GM18861 (cell line): ENCODE measurements around the gene GLYATL3.
"Not testable (repeated sequence)": the region's sequence is repeated elsewhere in the genome, so short reads cannot be mapped to it uniquely, and the experiment has no call there.

Experiments used
- ATAC-seq: cut with Tn5 transposase; IDR thresholded peaks from one replicate; pipeline ENCODE4 v1.9.1; 2021; ENCODE audit not compliant: unreplicated experiment

The GLYATL3 gene

GRCh38 chr6:49499623-49500022 is at the start of gene GLYATL3:
Gene GLYATL3, plus strand, starts transcription at chr6:49499923. Its CDS starts 12,068 bp downstream, at chr6:49511991.
- ATAC-seq = no peak

DNA sequence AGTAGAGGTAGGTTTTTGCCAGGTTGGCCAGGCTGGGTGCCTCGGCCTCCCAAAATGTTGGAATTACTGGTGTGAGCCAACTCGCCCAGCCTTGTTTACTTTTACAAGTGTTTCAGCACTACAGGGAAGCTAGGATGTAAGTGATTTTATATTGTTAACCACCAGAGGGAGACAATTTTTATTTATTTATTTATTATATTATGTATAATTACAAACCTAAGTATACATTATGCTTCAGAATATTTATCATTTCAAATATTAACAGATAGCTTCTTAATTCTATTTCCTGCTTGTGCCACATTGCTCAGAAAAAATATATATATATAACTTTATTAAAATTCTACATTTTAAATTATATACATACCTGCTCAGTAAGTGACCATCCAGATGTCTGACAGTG is 46.5 kb upstream of the GLYATL3 start:
- ATAC-seq = no peak

DNA sequence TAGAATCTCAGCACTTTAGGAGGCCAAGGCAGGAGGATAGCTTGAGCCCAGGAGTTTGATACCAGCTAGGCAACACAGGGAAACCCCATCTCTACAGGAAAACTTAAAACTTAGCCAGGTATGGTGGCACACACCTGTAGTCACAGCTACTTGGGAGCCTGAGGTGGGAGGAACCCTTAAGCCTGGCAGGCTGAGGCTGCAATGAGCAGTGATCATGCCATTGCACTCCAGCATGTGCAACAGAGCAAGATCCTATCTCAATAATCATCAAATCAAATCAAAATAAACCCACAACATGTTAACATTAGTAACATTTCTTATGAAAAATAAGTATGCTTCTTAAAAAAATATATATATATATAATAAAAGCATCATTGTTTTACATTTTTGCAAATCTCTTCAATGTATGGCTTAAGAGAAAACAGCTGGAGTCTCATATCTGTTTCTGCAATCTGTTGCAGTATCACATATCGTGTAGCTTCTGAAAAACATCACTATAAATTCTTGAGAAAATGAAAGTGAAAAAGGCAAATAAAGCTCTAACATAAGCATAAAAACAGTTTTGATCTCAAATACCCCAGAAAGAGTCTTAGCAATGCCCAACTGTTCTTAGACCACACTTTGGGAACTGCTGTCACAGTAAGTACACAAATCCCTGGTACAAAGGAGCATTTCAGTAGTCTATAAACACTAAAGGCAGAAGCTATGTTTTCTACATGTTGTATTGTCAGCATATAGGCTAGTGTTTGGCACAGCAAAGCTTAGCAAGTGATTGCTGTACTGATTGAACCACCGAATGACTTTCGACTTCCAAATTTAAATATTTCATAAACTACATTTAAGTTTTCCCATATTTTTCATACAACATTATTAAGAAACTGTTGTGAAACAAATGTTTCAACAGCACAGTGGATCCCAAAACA is 44.7 kb upstream of the GLYATL3 start:
- ATAC-seq = no peak

DNA sequence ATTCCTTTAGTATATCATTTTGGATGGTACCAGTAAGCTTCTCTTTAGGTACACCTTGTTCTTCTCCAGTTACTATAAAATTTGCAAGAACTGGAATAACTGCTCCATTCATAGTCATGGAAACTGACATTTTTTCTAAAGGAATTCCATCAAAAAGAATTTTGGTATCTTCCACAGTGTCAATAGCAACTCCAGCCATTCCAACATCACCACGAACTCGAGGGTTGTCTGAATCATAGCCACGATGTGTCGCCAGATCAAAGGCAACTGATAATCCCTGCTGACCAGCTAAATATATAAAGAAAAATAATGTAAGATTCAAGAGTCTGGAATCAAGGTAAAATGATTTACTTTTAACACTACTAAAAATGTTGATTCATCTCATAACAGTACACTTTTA is 42.0 kb upstream of the GLYATL3 start:
- no peak for ATAC-seq

- ATAC-seq = no peak
Observed at GRCh38 chr6:49462071-49462470, 37.7 kb upstream of the GLYATL3 start.

DNA sequence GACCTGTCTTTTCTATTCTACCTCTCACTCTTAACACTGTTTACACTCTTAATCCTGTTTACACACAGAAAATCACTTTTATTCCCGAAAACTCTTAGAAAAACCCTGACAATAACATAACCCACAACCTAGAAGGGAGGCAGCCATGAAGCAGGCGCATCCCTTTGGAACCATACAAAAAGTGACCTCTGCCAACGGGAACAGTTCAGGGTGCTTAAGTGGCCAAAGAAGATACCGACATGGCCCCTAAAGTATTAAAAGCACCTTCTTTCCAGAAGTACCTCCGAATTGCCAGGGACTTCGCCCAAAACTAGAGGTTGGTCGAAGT is 37.2 kb upstream of the GLYATL3 start:
- ATAC-seq = peak; percentile 4

DNA sequence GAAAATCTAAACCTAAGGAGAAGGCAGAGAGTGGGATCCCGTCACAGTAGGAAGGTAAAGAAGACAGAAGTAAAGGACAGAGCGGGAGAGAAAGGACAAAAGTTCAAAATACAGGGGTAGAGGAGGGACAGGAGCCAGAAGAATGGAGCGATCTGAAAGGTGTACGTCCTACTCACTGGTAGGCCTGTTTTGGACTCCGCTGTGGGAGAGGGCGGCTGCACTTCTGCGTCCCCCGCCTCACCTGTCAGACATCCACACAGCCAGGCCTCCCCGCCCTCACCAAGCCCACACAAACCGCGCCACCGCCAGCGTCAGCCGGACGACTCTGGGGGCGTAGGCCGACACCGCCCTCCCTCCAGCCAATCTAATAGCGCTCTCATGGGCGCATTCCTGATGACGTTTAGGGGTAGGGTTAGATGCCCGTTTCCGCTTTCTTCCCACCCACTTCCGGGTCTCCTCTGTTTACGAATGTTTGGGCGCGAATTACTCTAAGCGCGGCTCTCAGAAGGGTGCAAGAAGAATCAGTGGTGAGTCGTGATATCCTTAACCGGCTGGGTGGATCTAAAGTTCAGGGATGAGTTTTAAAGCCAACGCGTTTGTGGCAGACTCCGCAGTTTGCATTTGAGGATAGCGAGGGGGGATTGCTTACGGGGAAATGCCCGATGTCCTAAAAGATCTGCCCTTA is 36.7 kb upstream of the GLYATL3 start, which contains the start of the genes CENPQ and MMUT:
CENPQ (plus strand) TSS at position 444 of the 685 bp plus-strand sequence. CDS start 6,807 bp downstream, outside the sequence.
MMUT (minus strand) TSS at position 327 of the 685 bp plus-strand sequence. CDS start 3,787 bp downstream, outside the sequence.
- peak; percentile 94 for ATAC-seq

- ATAC-seq = no peak
Observed at GRCh38 chr6:49463612-49463967, 36.1 kb upstream of the GLYATL3 start.

GRCh38 chr6:49464691-49465090 is 35.0 kb upstream of the GLYATL3 start:
- no peak for ATAC-seq

GRCh38 chr6:49468042-49468441 is 31.7 kb upstream of the GLYATL3 start:
- no peak for ATAC-seq

DNA sequence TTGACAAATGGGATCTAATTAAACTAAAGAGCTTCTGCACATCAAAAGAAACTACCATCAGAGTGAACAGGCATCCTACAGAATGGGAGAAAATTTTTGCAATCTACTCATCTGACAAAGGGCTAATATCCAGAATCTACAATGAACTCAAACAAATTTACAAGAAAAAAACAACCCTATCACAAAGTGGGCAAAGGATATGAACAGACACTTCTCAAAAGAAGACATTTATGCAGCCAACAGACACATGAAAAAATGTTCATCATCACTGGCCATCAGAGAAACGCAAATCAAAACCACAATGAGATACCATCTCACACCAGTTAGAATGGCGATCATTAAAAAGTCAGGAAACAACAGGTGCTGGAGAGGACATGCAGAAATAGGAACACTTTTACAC is 23.2 kb upstream of the GLYATL3 start:
- ATAC-seq = not testable (repeated sequence)

DNA sequence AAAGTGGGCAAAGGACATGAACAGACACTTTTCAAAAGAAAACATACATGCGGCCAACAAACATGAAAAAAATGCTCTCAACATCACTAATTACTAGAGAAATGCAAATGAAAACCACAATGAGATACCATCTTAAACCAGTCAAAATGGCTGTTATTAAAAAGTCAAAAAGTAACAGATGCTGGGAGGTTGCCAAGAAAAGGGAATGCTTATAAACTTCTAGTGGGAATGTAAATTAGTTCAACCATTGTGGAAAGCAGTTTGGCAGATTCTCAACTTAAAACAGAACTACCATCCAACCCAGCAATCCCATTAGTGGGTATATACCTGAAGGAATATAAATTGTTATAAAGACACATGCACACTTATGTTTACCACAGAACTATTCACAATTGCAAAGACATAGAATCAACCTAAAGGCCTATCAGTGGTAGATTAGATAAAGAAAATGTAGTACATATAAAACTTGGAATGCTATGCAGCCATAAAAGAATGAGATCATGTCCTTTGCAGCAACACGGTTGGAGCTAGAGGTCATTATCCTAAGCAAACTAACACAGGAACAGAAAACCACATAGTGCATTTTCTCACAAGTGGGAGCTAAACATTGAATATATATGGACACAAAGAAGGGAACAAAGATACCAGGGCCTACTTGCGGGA is 20.3 kb upstream of the GLYATL3 start:
- no peak for ATAC-seq

DNA sequence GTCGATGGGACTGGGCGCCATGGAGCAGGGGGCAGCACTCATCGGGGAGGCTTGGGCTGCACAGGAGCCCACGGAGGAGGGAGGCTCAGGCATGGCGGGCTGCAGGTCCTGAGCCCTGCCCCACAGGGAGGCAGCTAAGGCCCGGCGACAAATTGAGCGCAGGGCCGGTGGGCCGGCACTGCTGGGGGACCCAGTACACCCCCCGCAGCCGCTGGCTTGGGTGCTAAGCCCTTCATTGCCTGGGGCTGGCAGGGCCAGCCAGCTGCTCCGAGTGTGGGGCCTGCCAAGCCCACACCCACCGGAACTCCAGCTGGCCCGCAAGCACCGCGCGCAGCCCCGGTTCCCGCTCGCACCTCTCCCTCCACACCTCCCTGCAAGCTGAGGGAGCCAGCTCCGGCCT is 17.9 kb upstream of the GLYATL3 start:
- ATAC-seq = not testable (repeated sequence)

GRCh38 chr6:49483380-49483779 is 16.3 kb upstream of the GLYATL3 start:
- ATAC-seq = not testable (repeated sequence)

DNA sequence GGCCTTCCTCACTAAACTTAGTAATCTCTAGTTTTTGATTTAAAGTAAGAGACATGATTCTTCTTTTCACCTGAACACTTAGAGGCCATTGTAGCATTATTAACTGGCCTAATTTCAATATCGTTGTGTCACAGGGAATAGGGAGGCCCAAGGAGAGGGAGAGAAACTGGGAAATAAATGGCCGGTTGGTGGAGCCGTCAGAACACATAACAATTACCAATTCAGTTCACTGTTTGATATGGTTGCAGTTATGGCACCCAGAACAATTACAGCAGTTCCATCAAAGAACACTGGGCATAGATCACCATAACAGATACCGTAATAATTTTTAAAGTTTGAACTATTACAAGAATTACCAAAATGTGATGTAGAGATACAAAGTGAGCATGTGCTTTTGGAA is 9.1 kb upstream of the GLYATL3 start:
- ATAC-seq = no peak

GRCh38 chr6:49497304-49497703 is 2.4 kb upstream of the GLYATL3 start:
- ATAC-seq = no peak

- ATAC-seq = no peak
Observed at GRCh38 chr6:49499126-49499525, 597 bp upstream of the GLYATL3 start.

- no peak for ATAC-seq
Observed at GRCh38 chr6:49504666-49505065, 4.9 kb downstream of the GLYATL3 start.

DNA sequence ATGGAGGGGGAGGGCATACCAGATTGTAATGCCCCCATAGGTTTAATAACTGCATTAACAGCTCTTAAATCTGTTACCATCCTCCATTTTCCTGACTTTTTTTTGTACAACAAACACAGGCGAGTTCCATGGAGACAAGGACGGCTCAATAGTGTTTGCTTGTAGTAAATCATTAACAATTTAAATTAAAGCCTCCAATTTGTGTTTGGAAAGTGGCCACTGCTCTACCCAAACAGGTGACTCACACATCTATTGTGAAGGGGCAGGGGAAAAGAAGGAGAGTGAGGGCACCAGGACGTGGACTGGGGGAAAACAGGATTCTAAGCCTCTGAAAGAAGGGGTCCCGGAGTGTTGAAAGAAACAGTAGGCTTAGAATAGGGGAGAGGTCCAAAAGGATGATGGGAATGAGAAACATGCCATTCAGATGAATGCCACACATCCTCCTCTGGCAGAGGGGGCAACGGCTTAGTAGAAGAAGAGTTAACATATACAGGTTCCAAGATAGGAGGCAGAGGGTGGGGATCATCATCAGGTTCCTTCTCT is 6.9 kb downstream of the GLYATL3 start:
- no peak for ATAC-seq

DNA sequence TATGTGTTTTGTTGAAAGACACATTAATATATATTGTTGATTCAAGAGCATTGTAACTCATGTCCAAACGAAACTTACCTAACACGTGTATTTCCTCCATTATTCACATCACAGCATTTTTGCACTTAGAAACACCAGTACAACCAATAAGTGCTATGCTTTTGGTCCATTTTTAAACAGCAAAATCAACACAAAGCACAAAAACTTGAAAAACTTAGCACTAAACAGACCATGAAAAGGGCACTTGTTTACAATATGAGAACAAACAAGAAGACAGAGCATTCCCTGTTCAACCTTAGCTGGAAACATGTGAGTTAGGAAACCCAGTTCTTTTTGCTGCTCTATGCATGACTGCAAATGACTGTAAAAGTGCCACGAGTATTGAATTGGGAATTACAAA is 9.6 kb downstream of the GLYATL3 start:
- no peak for ATAC-seq
